Body of pancreas (tissue), 4 donors: Measurements from ENCODE around the gene MYRFL.

Source experiments
- CTCF ChIP-seq, 7 experiments: fragments of 450-650 bp in 4 of 7; fragments of 200-600 bp in 3 of 7; sonication (generic) in 3 of 7; IDR thresholded peaks; one replicate each; pipeline ENCODE4 v1.5.1; 2016 to 2019; ENCODE audit warnings: antibody characterized with exemption in 7 of 7
- POLR2A ChIP-seq, 3 donors: fragments of 450-650 bp; IDR thresholded peaks; one replicate each; pipeline ENCODE4 v1.6.1; 2016; ENCODE audit warnings: antibody characterized with exemption in 3 of 3, mild to moderate bottlenecking in 2 of 3

GRCh38 chr12:69834576-69834975, 9.5 kb downstream of the MYRFL start:
- TF ChIP-seq CTCF (IDR thresholded peaks at IDR 0.05) = no peak
- no peak for TF ChIP-seq POLR2A (IDR thresholded peaks at IDR 0.05)
